GM18519 (cell line): ENCODE data around the gene OR2L13.
"Not testable (repeated sequence)": the region's sequence is repeated elsewhere in the genome, so short reads cannot be mapped to it uniquely, and the experiment has no call there.

Source experiments
- ATAC-seq: cut with Tn5 transposase; IDR thresholded peaks from one replicate; pipeline ENCODE4 v1.9.1; 2021; ENCODE audit warnings: mild to moderate bottlenecking, moderate library complexity; ENCODE audit not compliant: unreplicated experiment, low FRiP score

The OR2L13 gene, protein sequence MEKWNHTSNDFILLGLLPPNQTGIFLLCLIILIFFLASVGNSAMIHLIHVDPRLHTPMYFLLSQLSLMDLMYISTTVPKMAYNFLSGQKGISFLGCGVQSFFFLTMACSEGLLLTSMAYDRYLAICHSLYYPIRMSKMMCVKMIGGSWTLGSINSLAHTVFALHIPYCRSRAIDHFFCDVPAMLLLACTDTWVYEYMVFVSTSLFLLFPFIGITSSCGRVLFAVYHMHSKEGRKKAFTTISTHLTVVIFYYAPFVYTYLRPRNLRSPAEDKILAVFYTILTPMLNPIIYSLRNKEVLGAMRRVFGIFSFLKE

GRCh38 chr1:248094884-248095283 lies at the start of gene OR2L13:
Gene OR2L13, plus strand, starts transcription at chr1:248095184. Its CDS starts 4,192 bp downstream, at chr1:248099376.
- no peak for ATAC-seq

DNA sequence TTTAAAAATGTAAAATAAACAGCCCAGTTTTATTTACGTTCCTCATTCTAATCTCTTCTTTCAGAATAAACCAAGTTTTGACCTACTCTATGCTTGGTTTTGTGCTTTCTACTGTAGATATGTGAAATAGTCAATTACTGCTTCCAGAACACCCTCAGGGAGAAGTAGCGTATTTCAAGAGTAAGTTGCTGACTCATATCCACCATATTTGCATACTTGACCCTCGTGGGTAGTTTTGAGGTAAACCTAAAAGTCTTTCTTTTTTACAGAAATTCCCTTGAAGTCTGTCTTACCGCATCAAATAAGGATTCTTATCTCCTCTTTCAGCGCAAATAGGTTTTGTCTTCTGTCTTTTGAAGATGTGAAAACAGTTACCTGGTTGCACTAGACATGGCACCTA lies 49.8 kb upstream of the OR2L13 start:
- peak; percentile 61 for ATAC-seq

DNA sequence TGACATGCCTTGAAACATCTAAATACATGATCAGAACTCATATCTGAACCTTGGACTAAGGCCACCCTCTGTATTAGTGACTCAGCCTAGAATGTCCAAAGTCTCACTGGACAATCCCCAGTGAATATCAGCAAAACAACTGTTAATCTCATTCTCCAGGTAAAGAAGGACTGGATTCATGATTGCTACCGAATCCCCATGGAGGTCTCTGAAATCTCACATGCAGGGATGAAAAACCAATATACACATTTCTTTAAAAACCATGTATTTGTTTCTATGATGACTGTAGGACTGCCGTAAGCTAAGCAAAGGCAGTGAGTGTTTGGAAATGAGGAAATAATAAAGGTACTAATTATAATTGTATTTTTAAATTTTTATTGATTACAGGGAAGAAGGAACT lies 48.4 kb upstream of the OR2L13 start, which contains the start of gene OR2L3:
Gene OR2L3, plus strand, starts transcription at position 301 of the 400 bp plus-strand sequence. CDS start 13,846 bp downstream, outside the sequence.
- no peak for ATAC-seq

- ATAC-seq, result no peak
Measured at GRCh38 chr1:248047008-248047407, 48.0 kb upstream of the OR2L13 start.

DNA sequence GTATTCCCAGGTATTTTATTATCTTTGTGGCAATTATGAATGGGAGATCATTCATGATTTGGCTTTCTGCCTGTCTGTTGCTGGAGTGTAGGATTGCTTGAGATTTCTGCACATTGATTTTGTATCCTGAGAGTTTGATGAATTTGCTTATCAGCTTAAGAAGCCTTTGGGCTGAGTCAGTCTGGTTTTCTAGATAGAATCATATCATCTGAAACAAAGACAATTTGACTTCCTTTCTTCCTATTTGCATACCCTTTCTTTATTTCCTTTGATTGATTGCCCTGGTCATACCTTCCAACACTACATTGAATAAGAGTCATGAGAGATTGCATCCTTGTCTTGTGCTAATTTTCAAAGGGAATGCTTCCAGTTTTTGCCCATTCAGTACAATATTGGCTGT lies 40.3 kb upstream of the OR2L13 start:
- ATAC-seq, result no peak

DNA sequence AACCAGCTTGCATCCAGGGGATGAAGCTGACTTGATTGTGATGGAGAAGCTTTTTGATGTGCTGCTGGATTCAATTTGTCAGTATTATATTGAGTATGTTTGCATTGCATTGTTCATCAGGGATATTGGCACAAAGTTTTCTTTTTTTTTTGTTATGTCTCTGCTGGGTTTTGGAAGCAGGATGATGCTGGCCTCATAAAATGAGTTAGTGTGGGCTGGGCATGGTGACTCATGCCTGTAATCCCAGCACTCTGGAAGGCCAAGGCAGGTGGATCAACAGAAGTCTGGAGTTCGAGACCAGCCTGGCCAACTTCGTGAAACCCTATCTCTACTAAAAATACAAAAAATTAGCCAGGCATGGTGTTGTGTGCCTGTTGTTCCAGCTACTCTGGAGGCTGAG lies 39.7 kb upstream of the OR2L13 start:
- no peak for ATAC-seq

GRCh38 chr1:248065071-248065470 lies 29.9 kb upstream of the OR2L13 start:
- ATAC-seq, result no peak

- ATAC-seq, result no peak
Measured at GRCh38 chr1:248065604-248066003, 29.4 kb upstream of the OR2L13 start.

DNA sequence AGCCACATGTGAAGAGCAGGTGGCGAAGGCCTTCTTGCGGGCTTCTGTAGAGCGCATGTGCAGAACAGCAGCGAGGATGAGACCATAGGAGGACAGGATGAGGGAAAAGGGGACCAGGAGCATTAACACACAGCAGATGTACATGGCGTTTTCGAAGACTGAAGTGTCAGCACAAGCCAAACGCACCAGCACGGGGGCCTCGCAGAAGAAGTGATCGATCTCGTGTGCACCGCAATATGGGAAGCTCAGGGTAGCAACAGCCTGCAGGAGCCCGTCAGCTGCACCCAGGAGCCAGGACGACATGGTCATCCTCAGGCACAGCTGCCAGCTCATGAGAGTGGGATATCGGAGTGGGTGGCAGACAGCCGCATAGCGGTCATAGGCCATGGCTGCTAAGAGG lies 11.1 kb upstream of the OR2L13 start:
- ATAC-seq, result not testable (repeated sequence)

DNA sequence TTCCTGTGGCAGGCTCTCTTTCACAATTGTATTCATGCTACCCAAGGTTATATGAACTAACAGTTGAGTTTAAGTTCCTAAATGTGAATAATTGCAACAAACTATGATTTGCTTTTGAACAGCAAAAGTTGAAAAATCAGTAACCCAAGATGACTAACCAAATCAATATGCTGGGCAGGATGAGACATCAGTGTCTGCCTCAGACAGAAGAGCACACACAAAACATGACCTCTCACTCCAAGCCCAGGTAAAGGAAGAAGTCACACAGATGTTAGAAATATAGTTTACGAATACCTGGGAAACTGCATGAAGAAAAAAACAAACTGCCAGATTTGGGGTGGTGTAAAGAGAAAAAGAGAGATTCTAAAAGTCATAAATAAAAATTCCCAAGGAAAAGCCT lies 3.5 kb downstream of the OR2L13 start:
- ATAC-seq, result no peak

DNA sequence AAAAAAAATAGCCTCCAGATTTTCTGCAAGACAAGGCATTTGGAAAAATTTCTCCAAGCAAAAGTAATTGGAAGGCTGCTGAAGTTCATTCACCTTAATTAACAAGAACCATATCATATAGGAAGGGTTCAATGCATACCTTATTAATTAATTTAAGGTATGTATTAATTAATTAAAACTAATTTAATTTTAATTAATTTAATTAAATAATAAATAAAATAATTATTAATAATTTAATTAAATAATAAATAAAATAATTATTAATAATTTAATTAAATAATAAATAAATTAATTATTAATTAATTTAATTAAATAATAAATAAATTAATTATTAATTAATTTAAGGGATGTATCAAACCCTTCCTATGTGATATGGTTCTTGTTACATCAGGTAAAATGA lies 7.9 kb downstream of the OR2L13 start:
- no peak for ATAC-seq

- no peak for ATAC-seq
Measured at GRCh38 chr1:248111157-248111556, 16.2 kb downstream of the OR2L13 start.

GRCh38 chr1:248114890-248115289 lies 19.9 kb downstream of the OR2L13 start:
- no peak for ATAC-seq

- ATAC-seq, result no peak
Measured at GRCh38 chr1:248127653-248128052, 32.7 kb downstream of the OR2L13 start.

DNA sequence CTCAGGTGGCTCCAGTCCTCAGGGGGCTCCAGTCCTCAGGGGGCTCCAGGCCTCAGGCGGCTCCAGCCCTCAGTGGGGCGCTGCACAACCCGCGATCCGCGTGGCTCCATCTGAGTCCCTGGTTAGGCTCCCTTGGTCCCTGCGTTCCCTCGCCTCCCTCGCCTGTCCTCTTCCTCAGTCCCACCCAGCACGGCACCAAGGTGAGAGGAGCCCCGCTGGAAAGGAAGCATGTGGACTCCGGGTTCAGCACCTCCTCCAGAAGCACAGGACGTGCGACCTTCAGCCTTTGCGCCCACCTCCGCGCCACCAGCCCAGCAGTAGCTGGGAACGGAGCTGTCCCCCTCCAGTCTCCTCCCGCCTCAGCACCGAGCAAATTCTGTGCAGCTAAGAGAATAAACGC lies 41.8 kb downstream of the OR2L13 start:
- no peak for ATAC-seq

DNA sequence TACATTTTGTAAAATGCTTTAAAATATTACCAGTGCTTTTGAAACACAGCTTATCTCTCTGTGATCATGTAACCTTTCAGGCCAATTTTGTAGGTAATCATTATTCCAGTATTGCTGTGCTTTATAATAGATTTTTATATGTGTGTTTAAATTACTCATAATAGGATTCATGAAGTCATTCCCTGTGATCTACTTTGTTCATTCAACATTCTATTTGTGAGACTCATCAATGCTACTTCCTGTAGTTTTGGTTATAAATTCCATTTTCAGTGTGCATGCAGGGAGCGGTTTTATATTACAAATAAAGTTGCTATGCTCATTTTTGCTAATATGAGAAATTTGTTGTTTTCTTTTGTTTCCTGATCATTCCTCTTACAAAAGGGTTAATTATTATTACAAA lies 45.9 kb downstream of the OR2L13 start:
- no peak for ATAC-seq

DNA sequence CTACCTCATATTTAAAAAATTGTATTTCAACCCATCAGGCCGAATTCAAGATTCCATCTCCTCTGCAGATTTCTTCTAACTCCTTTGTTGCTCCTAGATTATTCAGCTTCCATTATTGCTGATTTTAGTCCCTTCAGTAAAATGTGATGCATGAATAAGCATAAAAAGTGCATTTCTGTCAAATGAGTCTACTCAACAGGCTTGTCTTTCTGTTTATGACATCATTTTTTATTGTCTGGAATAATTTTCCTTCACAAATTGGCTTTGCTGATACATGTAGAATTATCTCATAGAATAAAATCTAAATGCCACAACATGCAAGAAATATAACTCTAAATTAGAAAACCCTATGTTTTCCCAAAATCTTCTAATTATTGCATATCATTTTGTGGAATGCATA lies 48.3 kb downstream of the OR2L13 start:
- ATAC-seq, result no peak

DNA sequence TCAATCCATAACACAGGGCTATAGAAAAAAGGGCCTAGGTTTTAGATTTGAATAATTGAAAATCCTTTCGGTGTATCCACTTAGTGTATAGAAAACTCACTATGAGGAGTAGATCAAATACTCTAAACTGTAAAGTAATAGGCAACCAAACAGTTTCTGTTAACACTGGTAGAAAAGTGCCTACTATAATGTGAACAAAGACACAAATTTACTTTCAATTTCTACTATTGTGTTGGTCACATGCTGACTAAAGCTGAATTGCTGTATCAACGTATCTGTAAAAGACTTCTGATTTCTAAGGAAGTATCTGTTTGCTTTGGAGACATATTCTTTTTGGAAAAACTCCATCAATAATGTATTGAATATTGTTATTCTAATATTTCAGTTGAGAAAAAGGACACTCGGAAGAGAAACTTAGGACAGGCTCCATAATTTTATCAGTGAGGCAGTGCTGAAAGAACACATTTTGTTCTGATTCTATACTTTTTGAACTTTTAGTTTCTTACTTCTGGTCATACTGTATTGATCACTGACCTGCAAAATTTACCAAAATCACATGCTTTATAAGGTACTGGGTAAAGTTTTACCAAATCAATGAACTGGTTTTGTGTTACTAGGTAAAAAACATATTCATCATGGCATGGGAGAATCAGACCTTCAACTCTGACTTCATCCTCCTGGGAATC lies 49.7 kb downstream of the OR2L13 start, which contains the start of gene OR2M5:
Gene OR2M5, plus strand, starts transcription at position 636 of the 686 bp plus-strand sequence. Its CDS starts 0 bp downstream, at position 636.
- ATAC-seq, result no peak
